Astrocyte (in vitro differentiated cells and primary cell): ENCODE measurements around the gene TRAPPC3. TPM values are rescaled to one million over a fixed set of nuclear protein-coding genes. Genes with fewer than 3 reads are reported as not detected.

Source experiments
- DNase-seq: peaks from one replicate; pipeline ENCODE4 v3.0.0-alpha.2; 2010; ENCODE audit warnings: low read depth
- FAIRE-seq: peaks from 2 replicates; lab custom pipeline; 2011; peaks lifted over from hg19 to GRCh38; lab: Jason Lieb, UNC
- H2AFZ ChIP-seq: 2 replicates; pipeline ENCODE4 v1.6.0; 2012; ENCODE audit warnings: low read depth, low read length, inconsistent platforms
- H3K27ac ChIP-seq: 2 replicates; pipeline ENCODE4 v1.5.1; 2011; ENCODE audit warnings: low read depth, low read length, inconsistent platforms
- H3K27me3 ChIP-seq: 2 replicates; pipeline ENCODE4 v1.6.0; 2011; ENCODE audit warnings: low read length, inconsistent platforms; ENCODE audit not compliant: insufficient read depth
- H3K36me3 ChIP-seq: 2 replicates; pipeline ENCODE4 v1.5.1; 2011; ENCODE audit warnings: low read length, inconsistent platforms; ENCODE audit not compliant: insufficient read depth
- H3K4me1 ChIP-seq: 2 replicates; pipeline ENCODE4 v1.5.1; 2011; ENCODE audit warnings: low read length, inconsistent platforms; ENCODE audit not compliant: insufficient read depth
- H3K4me2 ChIP-seq: 2 replicates; pipeline ENCODE4 v1.6.0; 2012; ENCODE audit warnings: low read length, inconsistent platforms
- H3K4me3 ChIP-seq: 2 replicates; pipeline ENCODE4 v1.5.1; 2011; ENCODE audit warnings: low read depth, mild to moderate bottlenecking, low read length, inconsistent platforms; ENCODE audit not compliant: insufficient read depth
- H3K79me2 ChIP-seq: 2 replicates; pipeline ENCODE4 v1.6.0; 2012; ENCODE audit warnings: mild to moderate bottlenecking, low read length, inconsistent platforms; ENCODE audit not compliant: insufficient read depth
- H3K9ac ChIP-seq: 2 replicates; pipeline ENCODE4 v1.6.0; 2012; ENCODE audit warnings: mild to moderate bottlenecking, low read length, inconsistent platforms
- H3K9me3 ChIP-seq: 2 replicates; pipeline ENCODE4 v1.5.1; 2012; ENCODE audit warnings: low read depth, mild to moderate bottlenecking, low read length, inconsistent platforms; ENCODE audit not compliant: insufficient read depth
- H4K20me1 ChIP-seq: 2 replicates; pipeline ENCODE4 v1.6.0; 2012; ENCODE audit warnings: low read length, inconsistent platforms; ENCODE audit not compliant: insufficient read depth
- H3K27ac Mint-ChIP-seq: one replicate; pipeline ENCODE4 v1.8.0; 2021; ENCODE audit warnings: mild to moderate bottlenecking, mixed read lengths; ENCODE audit not compliant: unreplicated experiment
- H3K27me3 Mint-ChIP-seq: one replicate; pipeline ENCODE4 v1.8.0; 2021; ENCODE audit warnings: low read depth, mixed read lengths; ENCODE audit not compliant: unreplicated experiment
- H3K36me3 Mint-ChIP-seq: one replicate; pipeline ENCODE4 v1.8.0; 2021; ENCODE audit warnings: low read depth, mixed read lengths; ENCODE audit not compliant: unreplicated experiment
- H3K4me1 Mint-ChIP-seq: one replicate; pipeline ENCODE4 v1.8.0; 2021; ENCODE audit warnings: low read depth, mixed read lengths; ENCODE audit not compliant: unreplicated experiment
- H3K4me3 Mint-ChIP-seq: one replicate; pipeline ENCODE4 v1.8.0; 2021; ENCODE audit warnings: mild to moderate bottlenecking, moderate library complexity, mixed read lengths; ENCODE audit not compliant: unreplicated experiment
- H3K9me3 Mint-ChIP-seq: one replicate; pipeline ENCODE4 v1.8.0; 2021; ENCODE audit warnings: mild to moderate bottlenecking, mixed read lengths; ENCODE audit not compliant: unreplicated experiment
- EZH2 ChIP-seq: IDR thresholded peaks from 2 replicates; pipeline ENCODE4 v1.6.1; 2012; ENCODE audit warnings: mild to moderate bottlenecking, low read length, inconsistent platforms; ENCODE audit not compliant: insufficient read depth
- total RNA-seq: library from RNA; stranded (reverse); gene quantifications from 2 replicates; pipeline ENCODE4 v1.2.1, GENCODE V29; 2021
- TF ChIP-seq, protein P1 (sequence below): IDR thresholded peaks from 2 replicates; pipeline ENCODE4 v1.5.1; 2011; ENCODE audit warnings: low read depth, mild to moderate bottlenecking, inconsistent platforms, low read length, moderate library complexity; ENCODE audit not compliant: insufficient read depth

TRAPPC3 gene
- total RNA-seq, 1 donor from 2014 or later, result 87.1 TPM

DNA sequence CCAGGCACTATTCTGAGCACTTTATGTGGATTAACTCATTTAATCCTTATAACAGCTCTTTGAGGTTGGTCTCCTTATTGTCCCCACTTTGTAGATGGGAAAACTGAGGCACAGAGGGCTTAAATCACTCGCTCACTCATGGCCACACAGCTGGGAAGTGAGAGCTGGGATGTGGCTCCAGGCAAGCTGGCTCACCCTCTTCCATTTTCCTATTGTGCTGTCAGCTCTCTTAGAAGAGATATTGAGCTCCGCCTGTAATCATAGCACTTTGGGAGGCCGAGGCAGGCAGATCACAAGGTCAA is 20.4 kb downstream of the TRAPPC3 start:
- FAIRE-seq, result no peak
- DNase-seq, result no peak
- Histone ChIP-seq H3K27me3 (peaks cover 9% of the 10 kb centered on the region), H2AFZ (no peak overlapping the region), H3K27ac (no peak overlapping the region), H3K4me1 (peaks cover 17% of the 10 kb centered on the region), H3K4me3 (no peak overlapping the region), H3K4me2 (no peak overlapping the region), H3K9me3 (no peaks in the 10 kb centered on the region), H3K36me3 (no peaks in the 10 kb centered on the region), H4K20me1 (no peaks in the 10 kb centered on the region), H3K9ac (no peak overlapping the region), H3K79me2 (no peaks in the 10 kb centered on the region)
- H3K27me3 Mint-ChIP-seq, result peaks cover 18% of the 10 kb centered on the region
- no peak overlapping the region for H3K4me3 Mint-ChIP-seq
- peaks cover 2% of the 10 kb centered on the region for H3K9me3 Mint-ChIP-seq
- no peaks in the 10 kb centered on the region for H3K36me3 Mint-ChIP-seq
- H3K4me1 Mint-ChIP-seq, result peaks cover 29% of the 10 kb centered on the region
- TF ChIP-seq, protein P1, sequence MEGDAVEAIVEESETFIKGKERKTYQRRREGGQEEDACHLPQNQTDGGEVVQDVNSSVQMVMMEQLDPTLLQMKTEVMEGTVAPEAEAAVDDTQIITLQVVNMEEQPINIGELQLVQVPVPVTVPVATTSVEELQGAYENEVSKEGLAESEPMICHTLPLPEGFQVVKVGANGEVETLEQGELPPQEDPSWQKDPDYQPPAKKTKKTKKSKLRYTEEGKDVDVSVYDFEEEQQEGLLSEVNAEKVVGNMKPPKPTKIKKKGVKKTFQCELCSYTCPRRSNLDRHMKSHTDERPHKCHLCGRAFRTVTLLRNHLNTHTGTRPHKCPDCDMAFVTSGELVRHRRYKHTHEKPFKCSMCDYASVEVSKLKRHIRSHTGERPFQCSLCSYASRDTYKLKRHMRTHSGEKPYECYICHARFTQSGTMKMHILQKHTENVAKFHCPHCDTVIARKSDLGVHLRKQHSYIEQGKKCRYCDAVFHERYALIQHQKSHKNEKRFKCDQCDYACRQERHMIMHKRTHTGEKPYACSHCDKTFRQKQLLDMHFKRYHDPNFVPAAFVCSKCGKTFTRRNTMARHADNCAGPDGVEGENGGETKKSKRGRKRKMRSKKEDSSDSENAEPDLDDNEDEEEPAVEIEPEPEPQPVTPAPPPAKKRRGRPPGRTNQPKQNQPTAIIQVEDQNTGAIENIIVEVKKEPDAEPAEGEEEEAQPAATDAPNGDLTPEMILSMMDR, result no peak
- H3K27ac Mint-ChIP-seq, result peak overlapping the region; percentile 75

DNA sequence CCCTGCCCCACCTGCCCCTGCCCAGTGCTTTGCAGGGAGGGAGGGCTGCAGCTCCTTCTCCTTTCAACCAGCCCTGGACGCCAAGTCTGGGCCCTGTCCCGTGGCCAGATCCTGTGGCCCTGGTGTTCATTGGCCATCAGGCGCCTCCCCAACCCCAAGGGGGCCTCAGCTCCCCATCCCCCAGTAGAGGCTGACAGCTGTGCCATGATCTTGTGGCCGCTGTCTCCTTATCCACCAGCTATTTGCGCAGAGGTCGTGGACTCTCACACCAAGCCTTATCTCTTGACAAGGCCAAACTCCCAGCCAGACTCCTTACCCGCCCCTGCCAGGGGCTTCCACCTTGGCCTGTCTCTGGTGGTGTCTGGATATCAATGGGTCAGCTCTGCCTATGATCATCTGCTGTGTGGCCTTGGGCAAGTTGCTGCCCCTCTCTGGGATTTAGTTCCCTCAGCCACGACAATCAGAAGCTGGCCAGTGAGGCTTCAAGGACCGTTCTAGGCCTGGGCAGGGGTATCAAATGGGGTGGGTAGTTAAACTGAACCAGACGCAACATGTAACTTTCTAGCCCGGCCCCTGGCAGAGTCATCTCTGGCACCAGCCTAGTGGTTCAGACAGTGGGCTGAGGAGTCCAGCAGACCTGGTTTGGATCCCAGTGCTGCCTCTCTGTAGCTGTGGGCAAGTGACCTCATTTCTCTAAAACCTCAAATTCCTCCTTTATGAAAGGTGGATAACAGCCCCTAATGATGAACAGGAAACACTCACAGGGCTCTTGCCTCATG is 21.0 kb downstream of the TRAPPC3 start:
- Histone ChIP-seq H3K79me2 (no peaks in the 10 kb centered on the region), H4K20me1 (no peaks in the 10 kb centered on the region), H3K9ac (peak overlapping the region; percentile 23), H3K27ac (peak overlapping the region; percentile 36), H3K36me3 (no peaks in the 10 kb centered on the region), H3K4me2 (peak overlapping the region; percentile 12), H3K27me3 (peaks cover 10% of the 10 kb centered on the region), H3K9me3 (no peaks in the 10 kb centered on the region), H3K4me1 (peaks cover 12% of the 10 kb centered on the region), H3K4me3 (no peak overlapping the region), H2AFZ (no peak overlapping the region)
- H3K4me3 Mint-ChIP-seq, result peak overlapping the region; percentile 34
- H3K27ac Mint-ChIP-seq, result peak overlapping the region; percentile 75
- TF ChIP-seq EZH2, result no peak
- TF ChIP-seq, protein P1, result no peak
- DNase-seq (peak; percentile 85), FAIRE-seq (no peak)
- peaks cover 31% of the 10 kb centered on the region for H3K4me1 Mint-ChIP-seq
- peaks cover 23% of the 10 kb centered on the region for H3K27me3 Mint-ChIP-seq
- no peaks in the 10 kb centered on the region for H3K36me3 Mint-ChIP-seq
- peaks cover 2% of the 10 kb centered on the region for H3K9me3 Mint-ChIP-seq

DNA sequence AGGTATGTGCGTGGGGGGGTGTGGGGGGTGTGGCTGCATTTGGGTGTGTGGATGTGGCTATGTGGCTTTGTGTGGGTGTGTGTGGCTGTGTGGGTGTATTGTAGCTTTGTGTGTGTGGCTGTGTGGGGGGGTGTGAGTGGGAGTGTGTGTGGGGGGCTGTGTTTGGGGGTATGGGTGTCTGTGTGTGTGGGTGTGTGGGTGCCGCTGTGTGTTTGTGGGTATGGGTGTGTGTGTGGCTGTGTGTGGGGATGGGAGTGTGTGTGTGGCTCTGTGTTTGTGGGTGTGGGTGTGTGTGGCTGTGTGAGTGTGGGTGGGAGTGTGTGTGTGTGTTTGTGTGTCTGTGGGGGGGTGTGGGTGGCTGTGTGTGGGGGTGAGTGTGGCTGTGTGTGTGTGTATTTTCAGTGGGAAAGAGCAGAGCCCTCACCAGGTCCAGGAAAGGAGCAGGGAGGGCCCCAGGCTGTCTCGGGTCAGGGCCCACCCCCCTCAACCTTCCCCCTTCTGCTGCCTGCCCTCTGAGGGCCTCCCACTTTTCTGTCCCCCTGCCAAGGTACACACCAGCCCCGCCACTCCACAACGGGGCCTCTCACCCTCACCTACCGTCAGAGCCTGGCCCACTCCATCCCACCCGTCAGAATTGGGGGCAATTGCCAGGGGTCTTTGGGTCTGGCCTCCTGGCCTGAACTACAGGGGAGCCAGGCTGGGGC is 22.3 kb downstream of the TRAPPC3 start:
- no peak overlapping the region for H3K4me3 Mint-ChIP-seq

More for the DNA sequence above, 22.3 kb downstream of the TRAPPC3 start:
- Mint-ChIP-seq H3K36me3 (no peaks in the 10 kb centered on the region), H3K4me1 (peaks cover 39% of the 10 kb centered on the region), H3K27me3 (peaks cover 34% of the 10 kb centered on the region), H3K9me3 (peaks cover 2% of the 10 kb centered on the region), H3K27ac (no peak overlapping the region)
- no peaks in the 10 kb centered on the region for H3K36me3 ChIP-seq
- no peaks in the 10 kb centered on the region for H4K20me1 ChIP-seq
- H3K79me2 ChIP-seq, result no peaks in the 10 kb centered on the region
- peak overlapping the region; percentile 11 for H3K4me2 ChIP-seq
- no peaks in the 10 kb centered on the region for H3K9me3 ChIP-seq
- H3K27me3 ChIP-seq, result peaks cover 13% of the 10 kb centered on the region
- no peak for FAIRE-seq
- no peak for TF ChIP-seq EZH2
- TF ChIP-seq, protein P1, result no peak
- no peak overlapping the region for H3K27ac ChIP-seq
- H3K9ac ChIP-seq, result no peak overlapping the region
- no peak overlapping the region for H3K4me3 ChIP-seq
- H3K4me1 ChIP-seq, result peaks cover 9% of the 10 kb centered on the region
- DNase-seq, result no peak
- H2AFZ ChIP-seq, result no peak overlapping the region
